Measurements from ENCODE around the gene CCDC51. TPM values are rescaled to one million over a fixed set of nuclear protein-coding genes. Genes with fewer than 3 reads are reported as not detected.

The CCDC51 gene
- total RNA-seq, 1 experiment from 2014 or later, result 29.3 TPM

GRCh38 chr3:48428572-48429316 is 11.2 kb downstream of the CCDC51 start:
- Histone ChIP-seq H3K27me3 (ENCODE audit: insufficient read depth, low read length) (no peaks in the 10 kb centered on the region), H3K4me2 (ENCODE audit: low read length) (peak overlapping the region; percentile 91), H3K36me3 (ENCODE audit: control insufficient read depth in 1 of 2, insufficient read depth in 2 of 2, low read length in 2 of 2) (peaks cover 0 to 17% of the 10 kb centered on the region in 2 experiments; a peak in 1 of 4 replicates), H3K4me3 (replicated peaks in 1 of 2; ENCODE audit: low read depth in 1 of 2, low read length in 2 of 2) (peak overlapping the region; percentile 58 to 70), H3K9me3 (ENCODE audit: control insufficient read depth in 1 of 2, insufficient read depth in 1 of 2, low read depth in 1 of 2, low read length in 2 of 2) (no peaks in the 10 kb centered on the region), H3K9me2 (ENCODE audit: insufficient read depth) (no peaks in the 10 kb centered on the region), H3K4me1 (ENCODE audit: control insufficient read depth in 1 of 2, insufficient read depth in 2 of 2, low read length in 2 of 2) (peaks cover 37 to 52% of the 10 kb centered on the region in 2 experiments), H3K9ac (ENCODE audit: low read length) (peak overlapping the region; percentile 77), H4K20me1 (ENCODE audit: insufficient read depth) (no peaks in the 10 kb centered on the region), H2AFZ (ENCODE audit: low read depth, low read length, poor library complexity, severe bottlenecking) (no peak overlapping the region), H3K27ac (ENCODE audit: low read depth, low read length) (peak overlapping the region; percentile 81), H3K79me2 (ENCODE audit: insufficient read depth, low read length) (no peaks in the 10 kb centered on the region; the same call in 1 of the 2 replicates)
- POLR2A ChIA-PET, result no interaction called here
- peak; percentile 33 for ATAC-seq
- CTCF ChIA-PET, result interaction anchor here (1.1 to 3.3 kb wide), 2 partner anchors 28 to 155 kb away, joined by 4 to 15 read pairs; no protein-coding TSS in a partner anchor
- no TSS peak for BruUV-seq (replicated peaks)
- DNase-seq (ENCODE audit: low read depth, low spot score), result no peak
- intact Hi-C loops (cut with micrococcal nuclease), result no loop called here
- RAD21 ChIA-PET (ENCODE audit: low non-redundant PET in 1 of 2, low total read pairs in 2 of 2, uncharacterized antibody in 2 of 2, unreplicated experiment in 2 of 2), result no interaction called here
- TF ChIP-seq SP1 (IDR thresholded peaks at IDR 0.05; ENCODE audit: low read depth) (no peak), POLR2A (IDR thresholded peaks at IDR 0.05; ENCODE audit: borderline replicate concordance, extremely low read depth, insufficient read depth, insufficient read length) (no peak), POLR2AphosphoS5 (IDR thresholded peaks at IDR 0.05; ENCODE audit: low read depth, low read length) (0 out of 2 replicates have a peak, but pooled peaks have one; percentile 18)

GRCh38 chr3:48428088-48428571 is 11.8 kb downstream of the CCDC51 start:
- H3K27ac ChIP-seq (ENCODE audit: low read depth, low read length), result no peak overlapping the region; the same call in 1 of the 2 replicates
- no peaks in the 10 kb centered on the region for H3K9me2 ChIP-seq (ENCODE audit: insufficient read depth)
- peak overlapping the region; percentile 58 to 70 for H3K4me3 ChIP-seq (replicated peaks in 1 of 2; ENCODE audit: low read depth in 1 of 2, low read length in 2 of 2)
- no peak overlapping the region for H2AFZ ChIP-seq (ENCODE audit: low read depth, low read length, poor library complexity, severe bottlenecking)
- ChIA-PET CTCF (interaction anchor here (1.0 to 1.1 kb wide), 2 partner anchors 8 to 154 kb away, joined by 3 to 4 read pairs; no protein-coding TSS in a partner anchor), POLR2A (no interaction called here), RAD21 (ENCODE audit: low non-redundant PET in 1 of 2, low total read pairs in 2 of 2, uncharacterized antibody in 2 of 2, unreplicated experiment in 2 of 2) (no interaction called here)
- TSS peak; percentile 29 for BruUV-seq (replicated peaks)
- peaks cover 31 to 46% of the 10 kb centered on the region in 2 experiments for H3K4me1 ChIP-seq (ENCODE audit: control insufficient read depth in 1 of 2, insufficient read depth in 2 of 2, low read length in 2 of 2)
- intact Hi-C loops (cut with micrococcal nuclease), result no loop called here
- peak overlapping the region; percentile 91 for H3K4me2 ChIP-seq (ENCODE audit: low read length)
- peak overlapping the region; percentile 77; the same call in 1 of the 2 replicates for H3K9ac ChIP-seq (ENCODE audit: low read length)
- no peaks in the 10 kb centered on the region; the same call in 1 of the 2 replicates for H3K79me2 ChIP-seq (ENCODE audit: insufficient read depth, low read length)
- ATAC-seq, result no peak
- no peaks in the 10 kb centered on the region for H3K9me3 ChIP-seq (ENCODE audit: control insufficient read depth in 1 of 2, insufficient read depth in 1 of 2, low read depth in 1 of 2, low read length in 2 of 2)
- H4K20me1 ChIP-seq (ENCODE audit: insufficient read depth), result no peaks in the 10 kb centered on the region
- H3K36me3 ChIP-seq (ENCODE audit: control insufficient read depth in 1 of 2, insufficient read depth in 2 of 2, low read length in 2 of 2), result peaks cover 0 to 12% of the 10 kb centered on the region in 2 experiments; a peak in 1 of 4 replicates
- H3K27me3 ChIP-seq (ENCODE audit: insufficient read depth, low read length), result no peaks in the 10 kb centered on the region
- no peak for DNase-seq (ENCODE audit: low read depth, low spot score)
- TF ChIP-seq POLR2AphosphoS5 (IDR thresholded peaks at IDR 0.05; ENCODE audit: low read depth, low read length) (no peak), ZFX (IDR thresholded peaks at IDR 0.05) (no peak), TCF7L2 (IDR thresholded peaks at IDR 0.05; ENCODE audit: borderline replicate concordance, extremely low read depth, insufficient read depth, insufficient read length) (no peak), POLR2A (IDR thresholded peaks at IDR 0.05; ENCODE audit: borderline replicate concordance, extremely low read depth, insufficient read depth, insufficient read length) (no peak), MAX (IDR thresholded peaks at IDR 0.05) (no peak), CBX3 (IDR thresholded peaks at IDR 0.05; ENCODE audit: low read depth) (no peak), EZH2phosphoT487 (IDR thresholded peaks at IDR 0.05; ENCODE audit: borderline replicate concordance) (no peak), CEBPB (IDR thresholded peaks at IDR 0.05; ENCODE audit: low read depth) (no peak), JUND (IDR thresholded peaks at IDR 0.05) (no peak), YY1 (IDR thresholded peaks at IDR 0.05; ENCODE audit: extremely low read depth, insufficient replicate concordance, low read depth, low read length) (no peak)
- TF ChIP-seq, protein P1, sequence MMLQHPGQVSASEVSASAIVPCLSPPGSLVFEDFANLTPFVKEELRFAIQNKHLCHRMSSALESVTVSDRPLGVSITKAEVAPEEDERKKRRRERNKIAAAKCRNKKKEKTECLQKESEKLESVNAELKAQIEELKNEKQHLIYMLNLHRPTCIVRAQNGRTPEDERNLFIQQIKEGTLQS (IDR thresholded peaks at IDR 0.05), result no peak
- TF ChIP-seq, protein P2, sequence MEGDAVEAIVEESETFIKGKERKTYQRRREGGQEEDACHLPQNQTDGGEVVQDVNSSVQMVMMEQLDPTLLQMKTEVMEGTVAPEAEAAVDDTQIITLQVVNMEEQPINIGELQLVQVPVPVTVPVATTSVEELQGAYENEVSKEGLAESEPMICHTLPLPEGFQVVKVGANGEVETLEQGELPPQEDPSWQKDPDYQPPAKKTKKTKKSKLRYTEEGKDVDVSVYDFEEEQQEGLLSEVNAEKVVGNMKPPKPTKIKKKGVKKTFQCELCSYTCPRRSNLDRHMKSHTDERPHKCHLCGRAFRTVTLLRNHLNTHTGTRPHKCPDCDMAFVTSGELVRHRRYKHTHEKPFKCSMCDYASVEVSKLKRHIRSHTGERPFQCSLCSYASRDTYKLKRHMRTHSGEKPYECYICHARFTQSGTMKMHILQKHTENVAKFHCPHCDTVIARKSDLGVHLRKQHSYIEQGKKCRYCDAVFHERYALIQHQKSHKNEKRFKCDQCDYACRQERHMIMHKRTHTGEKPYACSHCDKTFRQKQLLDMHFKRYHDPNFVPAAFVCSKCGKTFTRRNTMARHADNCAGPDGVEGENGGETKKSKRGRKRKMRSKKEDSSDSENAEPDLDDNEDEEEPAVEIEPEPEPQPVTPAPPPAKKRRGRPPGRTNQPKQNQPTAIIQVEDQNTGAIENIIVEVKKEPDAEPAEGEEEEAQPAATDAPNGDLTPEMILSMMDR (IDR thresholded peaks at IDR 0.05 in 2 of 3, conservative IDR thresholded peaks at IDR 0.05 in 1 of 3; ENCODE audit: borderline replicate concordance in 1 of 3, insufficient read depth in 1 of 3, low read depth in 2 of 3, low read length in 2 of 3), result no peak
